ENCODE data around the gene PNPLA2.

DNA sequence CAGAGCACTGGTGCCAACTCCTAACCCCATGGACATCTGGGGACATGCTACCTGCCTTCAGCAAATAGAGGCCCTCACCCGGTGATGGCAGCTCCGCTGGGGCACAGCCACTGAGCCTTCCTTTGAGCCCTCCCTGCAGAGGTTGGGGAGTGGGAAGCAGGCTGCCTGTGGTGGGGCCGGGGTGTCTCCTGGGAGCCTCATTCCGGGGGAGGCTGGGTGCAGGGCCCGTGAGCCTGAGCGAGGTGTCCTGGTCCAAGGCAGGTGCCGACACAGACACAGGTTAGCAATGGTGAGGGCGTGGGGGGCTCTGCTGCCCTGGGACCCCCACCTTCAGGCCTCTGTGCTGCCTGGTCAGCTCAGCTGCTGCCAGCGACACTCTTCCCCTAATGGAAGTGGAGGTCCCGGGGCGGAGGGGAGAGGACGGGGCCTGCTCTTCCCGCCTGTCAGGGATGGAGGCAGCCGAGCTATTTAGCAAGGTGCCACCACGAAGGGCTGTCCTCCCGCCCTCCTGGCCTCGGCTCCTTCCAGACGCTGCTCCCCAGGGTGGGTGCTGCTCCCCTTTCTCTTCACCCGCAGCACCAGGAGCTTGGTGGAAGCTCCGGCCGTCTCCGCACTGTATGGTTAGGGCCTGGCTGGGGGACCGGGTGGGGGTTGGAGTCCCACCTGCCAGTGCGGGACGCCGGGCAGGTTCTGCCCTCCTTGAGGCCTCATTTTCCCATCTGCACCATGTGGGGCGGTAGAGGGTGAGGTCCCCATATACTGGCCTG is 35.2 kb downstream of the PNPLA2 start:
- TF ChIP-seq ZNF274 (IDR thresholded peaks at IDR 0.05; ENCODE audit: low read depth, low read length) = no peak
- TF ChIP-seq SUZ12 (IDR thresholded peaks at IDR 0.05; ENCODE audit: extremely low read depth, insufficient read depth, insufficient read length) = no peak

Data from NT2/D1 (cell line).